Fibroblast of the aortic adventitia (primary cell): ENCODE data around the gene BBS9. TPM values are rescaled to one million over a fixed set of nuclear protein-coding genes. Genes with fewer than 3 reads are reported as not detected.

ENCODE experiments used
- DNase-seq: peaks from one replicate; pipeline ENCODE4 v3.0.0-alpha.2; 2010; ENCODE audit warnings: low read depth
- H3K4me3 ChIP-seq: 2 replicates; pipeline ENCODE4 v1.5.1; 2011; ENCODE audit warnings: low read depth, mild to moderate bottlenecking, control low read depth, low read length, moderate library complexity
- total RNA-seq: library from RNA; depleted of rRNA; stranded (reverse); fragments of >200 nt; gene quantifications from 2 replicates; pipeline ENCODE4 v1.2.3, GENCODE V29; 2012; ENCODE audit warnings: low replicate concordance
- TF ChIP-seq, protein P1 (sequence below): IDR thresholded peaks from 2 replicates; pipeline ENCODE4 v1.5.1; 2011; ENCODE audit warnings: mild to moderate bottlenecking, low read length, control low read depth, inconsistent platforms; ENCODE audit not compliant: insufficient read depth

BBS9 gene
- total RNA-seq, 1 donor: 26.8 TPM

DNA sequence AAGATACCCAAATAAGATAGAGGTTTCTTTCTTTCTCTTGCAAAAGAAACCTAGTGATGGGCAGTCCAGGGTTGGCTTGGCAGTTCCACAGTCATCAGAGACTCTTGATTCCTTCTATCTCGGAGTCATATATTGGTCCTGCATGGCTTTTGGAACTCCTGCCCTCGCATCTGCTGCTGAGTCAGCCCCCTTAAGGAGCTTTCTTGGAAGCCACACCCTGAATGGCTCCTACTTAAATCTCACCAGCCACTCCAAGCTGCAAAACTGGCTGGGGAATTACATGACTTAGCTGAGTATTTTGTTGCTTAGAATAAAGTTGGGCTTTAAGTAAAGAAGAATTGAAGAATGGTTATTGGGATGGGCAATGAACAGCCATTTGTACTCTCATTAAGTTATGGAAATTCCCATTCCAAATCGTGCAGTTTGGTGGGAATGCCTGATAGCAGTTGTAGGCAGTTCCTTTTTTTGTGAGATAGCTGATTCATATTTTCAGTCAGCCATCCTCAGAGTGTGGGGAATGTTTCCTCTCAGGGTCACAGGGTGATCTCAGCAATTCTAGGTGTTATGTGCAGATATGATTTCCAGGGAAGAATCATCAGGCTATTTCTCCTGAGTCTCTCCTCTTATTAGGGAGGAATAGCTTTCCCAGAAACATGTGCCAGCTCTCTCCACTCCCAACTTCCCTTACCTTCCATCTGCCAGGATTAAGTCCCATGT is 209.9 kb downstream of the BBS9 start:
- TF ChIP-seq, protein P1, sequence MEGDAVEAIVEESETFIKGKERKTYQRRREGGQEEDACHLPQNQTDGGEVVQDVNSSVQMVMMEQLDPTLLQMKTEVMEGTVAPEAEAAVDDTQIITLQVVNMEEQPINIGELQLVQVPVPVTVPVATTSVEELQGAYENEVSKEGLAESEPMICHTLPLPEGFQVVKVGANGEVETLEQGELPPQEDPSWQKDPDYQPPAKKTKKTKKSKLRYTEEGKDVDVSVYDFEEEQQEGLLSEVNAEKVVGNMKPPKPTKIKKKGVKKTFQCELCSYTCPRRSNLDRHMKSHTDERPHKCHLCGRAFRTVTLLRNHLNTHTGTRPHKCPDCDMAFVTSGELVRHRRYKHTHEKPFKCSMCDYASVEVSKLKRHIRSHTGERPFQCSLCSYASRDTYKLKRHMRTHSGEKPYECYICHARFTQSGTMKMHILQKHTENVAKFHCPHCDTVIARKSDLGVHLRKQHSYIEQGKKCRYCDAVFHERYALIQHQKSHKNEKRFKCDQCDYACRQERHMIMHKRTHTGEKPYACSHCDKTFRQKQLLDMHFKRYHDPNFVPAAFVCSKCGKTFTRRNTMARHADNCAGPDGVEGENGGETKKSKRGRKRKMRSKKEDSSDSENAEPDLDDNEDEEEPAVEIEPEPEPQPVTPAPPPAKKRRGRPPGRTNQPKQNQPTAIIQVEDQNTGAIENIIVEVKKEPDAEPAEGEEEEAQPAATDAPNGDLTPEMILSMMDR: no peak
- peak; percentile 33 for DNase-seq
- no peak overlapping the region for H3K4me3 ChIP-seq

DNA sequence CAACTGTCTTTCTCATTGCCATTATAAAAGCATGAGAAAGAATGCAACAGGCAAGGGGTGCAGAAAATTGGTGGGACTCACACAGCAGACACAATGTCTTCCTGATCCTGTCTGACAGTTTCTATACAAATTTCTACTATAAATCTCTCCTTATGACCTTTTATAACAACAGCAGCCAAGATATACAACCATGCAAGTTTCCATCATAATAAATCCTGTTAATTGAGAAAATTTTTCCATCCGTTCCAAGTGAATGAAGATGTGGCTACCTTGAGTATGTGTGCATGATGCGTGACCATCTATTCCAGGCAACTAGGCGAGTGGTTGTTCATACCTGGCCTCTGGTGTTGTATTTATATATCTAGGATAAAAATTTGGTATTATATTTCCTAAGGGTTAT is 216.7 kb downstream of the BBS9 start:
- DNase-seq: no peak
- H3K4me3 ChIP-seq: no peak overlapping the region
- TF ChIP-seq, protein P1: no peak

DNA sequence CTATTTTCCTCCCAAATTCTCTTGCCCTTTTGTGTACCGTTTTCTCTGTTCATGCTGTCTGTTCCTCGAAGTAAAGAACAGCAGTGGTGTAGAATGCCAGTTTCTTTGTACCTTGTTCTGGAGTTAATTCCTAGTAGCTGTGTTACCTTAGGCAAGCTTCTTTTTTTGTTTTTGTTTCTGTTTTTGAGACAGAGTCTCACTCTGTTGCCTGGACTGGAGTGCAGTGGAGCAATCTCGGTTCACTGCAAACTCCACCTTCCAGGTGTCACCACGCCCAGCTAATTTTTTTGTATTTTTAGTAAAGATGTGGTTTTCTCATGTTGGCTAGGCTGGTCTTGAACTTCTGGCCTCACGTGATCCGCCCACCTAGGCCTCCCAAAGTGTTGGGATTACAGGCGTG is 221.2 kb downstream of the BBS9 start:
- DNase-seq: no peak
- TF ChIP-seq, protein P1: no peak
- no peak overlapping the region for H3K4me3 ChIP-seq

DNA sequence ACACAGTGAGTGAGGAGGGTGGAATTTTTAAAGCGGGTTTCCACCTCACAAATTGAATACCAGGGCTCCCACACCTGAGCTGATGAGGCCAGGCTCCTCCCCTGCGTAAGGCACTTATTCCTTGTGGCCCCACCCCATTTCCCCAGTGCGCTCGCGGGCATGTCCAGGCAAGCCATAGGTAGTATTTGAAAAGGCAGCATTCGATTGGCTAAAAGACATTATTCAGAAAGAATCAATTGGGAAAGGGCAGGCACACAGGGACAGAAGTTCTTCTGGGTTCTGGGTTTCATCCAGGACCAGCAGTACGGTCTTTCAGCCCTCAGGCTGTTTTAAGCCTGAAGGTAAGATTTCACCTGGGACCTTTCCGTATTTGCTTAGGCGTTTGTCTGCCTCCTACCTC is 222.3 kb downstream of the BBS9 start:
- DNase-seq: no peak
- TF ChIP-seq, protein P1: no peak
- H3K4me3 ChIP-seq: no peak overlapping the region

DNA sequence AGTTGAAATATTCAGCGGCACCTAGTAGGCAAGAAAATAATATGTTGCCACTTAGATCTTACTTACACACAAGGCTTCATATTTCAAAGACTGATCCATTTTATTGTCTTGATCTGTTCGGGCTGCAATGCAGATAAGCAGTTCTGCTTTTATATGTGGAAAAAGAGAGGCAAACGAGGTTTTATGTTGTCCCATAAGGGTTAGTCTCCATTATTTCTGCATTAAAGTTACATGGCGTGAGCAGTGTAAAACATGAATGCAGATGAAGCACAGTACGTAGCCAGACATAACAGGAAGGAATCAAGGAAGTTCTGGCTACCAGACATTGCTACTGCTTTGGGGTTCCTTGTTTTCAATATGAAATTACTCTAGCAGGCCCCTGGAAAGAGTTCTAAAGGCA is 224.8 kb downstream of the BBS9 start:
- TF ChIP-seq, protein P1: no peak
- no peak for DNase-seq

DNA sequence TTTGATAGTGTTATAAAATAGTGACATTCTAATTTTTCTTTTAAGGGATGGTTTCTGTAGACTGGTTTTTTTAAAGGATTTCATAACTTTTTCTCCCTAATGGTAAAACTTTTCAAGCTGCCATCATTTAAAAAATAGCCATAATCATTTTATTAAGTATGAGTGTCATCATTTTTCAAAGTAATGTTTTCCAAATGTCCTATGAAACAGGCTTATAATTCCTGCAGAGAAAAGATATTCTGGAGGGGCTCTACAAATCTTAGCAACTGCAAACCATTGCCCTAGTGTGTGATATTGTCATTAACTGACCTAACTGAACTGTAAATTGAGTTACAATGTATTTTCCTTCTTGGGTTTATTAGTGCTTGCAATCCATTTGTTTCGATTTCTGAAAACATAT is 226.0 kb downstream of the BBS9 start:
- TF ChIP-seq, protein P1: no peak
- DNase-seq: no peak
- no peak overlapping the region for H3K4me3 ChIP-seq

More for the DNA sequence above, 224.8 kb downstream of the BBS9 start:
- H3K4me3 ChIP-seq: no peak overlapping the region

DNA sequence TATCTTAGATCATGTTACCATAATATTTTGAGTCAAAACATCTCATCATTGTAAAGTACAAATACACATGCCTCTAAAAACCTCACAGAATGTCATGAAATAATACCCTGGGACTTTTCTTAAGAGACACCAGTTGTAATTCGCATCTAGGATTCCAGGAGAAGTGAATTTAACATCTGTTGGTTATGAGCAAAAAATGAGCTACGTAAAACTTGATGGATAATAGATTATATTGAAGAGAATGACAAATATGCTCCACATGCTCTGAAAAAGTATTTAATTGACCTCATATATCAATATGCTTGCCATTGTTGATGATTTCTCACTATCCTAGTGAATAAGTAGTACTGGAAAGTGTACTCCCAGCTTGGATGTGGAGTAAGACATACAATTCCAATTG is 227.0 kb downstream of the BBS9 start:
- no peak for DNase-seq

More for the DNA sequence above, 227.0 kb downstream of the BBS9 start:
- TF ChIP-seq, protein P1: no peak
- H3K4me3 ChIP-seq: no peak overlapping the region
